ENCODE data around the gene ITK.

- TF ChIP-seq GATA3 (IDR thresholded peaks at IDR 0.05; ENCODE audit: low read depth, low read length): no peak
- TF ChIP-seq GATA2 (IDR thresholded peaks at IDR 0.05; ENCODE audit: low read depth, low read length): no peak
Measured at GRCh38 chr5:157267761-157268480, 87.3 kb downstream of the ITK start.

Measured in SH-SY5Y (cell line).